Raji (cell line): Measurements from ENCODE around the gene SLC37A1.

Experiments
- POLR2A ChIP-seq: IDR thresholded peaks from 2 replicates; pipeline ENCODE4 v1.6.1; 2011; ENCODE audit warnings: low read depth, low read length, control low read depth; ENCODE audit not compliant: insufficient read depth

SLC37A1 gene

GRCh38 chr21:42629933-42630589, 116.4 kb downstream of the SLC37A1 start:
- no peak for TF ChIP-seq POLR2A

DNA sequence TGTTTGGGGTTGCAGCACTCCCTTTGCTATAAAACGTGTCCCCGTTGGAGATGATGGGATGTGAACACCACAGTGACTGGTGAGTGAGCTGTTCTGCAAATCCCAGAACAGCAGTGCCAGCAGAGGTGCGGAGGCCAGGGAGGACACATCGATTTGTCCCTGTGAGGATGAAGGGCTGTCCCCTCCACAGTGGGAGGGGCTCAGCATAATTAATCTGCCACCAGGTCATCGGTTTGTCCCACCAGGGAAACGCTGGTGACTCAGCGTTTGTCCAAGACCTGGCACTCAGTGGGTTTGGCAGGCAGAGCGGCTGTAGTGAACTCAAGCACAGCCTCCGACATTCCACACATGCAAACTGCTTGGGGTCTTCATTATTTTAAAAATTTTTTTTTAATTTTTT, 117.0 kb downstream of the SLC37A1 start:
- no peak for TF ChIP-seq POLR2A
